Measurements from ENCODE around the gene SLC35B2. TPM values are rescaled to one million over a fixed set of nuclear protein-coding genes. Genes with fewer than 3 reads are reported as not detected.

Gene SLC35B2
- total and polyA plus RNA-seq, 9 donors: 19.7 to 41.0 (median 27.1) TPM

GRCh38 chr6:44264154-44265006 is 7.1 kb upstream of the SLC35B2 start:
- no peaks in the 10 kb centered on the region for H3K9me3 ChIP-seq
- H3K4me1 ChIP-seq (ENCODE audit: insufficient read depth): peaks cover 9% of the 10 kb centered on the region
- H3K4me3 ChIP-seq: peak overlapping the region; percentile 79
- DNase-seq: peak in 1 of 5 donors; percentile 19
- WGBS, 3 donors: 10 to 15% (median 15%) methylated on average over 13 of the region's 13 CpGs
- peak overlapping the region in 1 of 2 donors; percentile 41 for H3K27ac ChIP-seq
- intact Hi-C loops (cut with DNase I): no loop called here
- H3K27me3 ChIP-seq: no peaks in the 10 kb centered on the region
- no peak for TF ChIP-seq POLR2A (IDR thresholded peaks at IDR 0.05)
- no peak for TF ChIP-seq CTCF (IDR thresholded peaks at IDR 0.05)
- TF ChIP-seq EP300 (IDR thresholded peaks at IDR 0.05): no peak
- no peaks in the 10 kb centered on the region for H3K36me3 ChIP-seq

GRCh38 chr6:44263354-44264100 is 6.2 kb upstream of the SLC35B2 start:
- Histone ChIP-seq H3K4me1 (ENCODE audit: insufficient read depth) (peaks cover 9% of the 10 kb centered on the region), H3K27ac (no peak overlapping the region), H3K36me3 (no peaks in the 10 kb centered on the region), H3K27me3 (no peaks in the 10 kb centered on the region), H3K4me3 (no peak overlapping the region), H3K9me3 (no peaks in the 10 kb centered on the region)
- intact Hi-C loops (cut with DNase I): no loop called here
- DNase-seq: no peak
- no peak for TF ChIP-seq EP300 (IDR thresholded peaks at IDR 0.05)
- no peak for TF ChIP-seq CTCF (IDR thresholded peaks at IDR 0.05)
- TF ChIP-seq POLR2A (IDR thresholded peaks at IDR 0.05): no peak
- WGBS, 3 donors: 53 to 63% (median 58%) methylated on average over 9 of the region's 9 CpGs

- no peaks in the 10 kb centered on the region for H3K9me3 ChIP-seq
- H3K27ac ChIP-seq: no peak overlapping the region
- DNase-seq: no peak
- WGBS, 3 donors: 67 to 76% (median 71%) methylated on average over 7 of the region's 7 CpGs
- no peak overlapping the region for H3K4me3 ChIP-seq
- H3K4me1 ChIP-seq (ENCODE audit: insufficient read depth): peaks cover 11% of the 10 kb centered on the region
- H3K36me3 ChIP-seq: no peaks in the 10 kb centered on the region
- TF ChIP-seq EP300 (IDR thresholded peaks at IDR 0.05): no peak
- TF ChIP-seq POLR2A (IDR thresholded peaks at IDR 0.05): no peak
- TF ChIP-seq CTCF (IDR thresholded peaks at IDR 0.05): no peak
- H3K27me3 ChIP-seq: no peaks in the 10 kb centered on the region
- intact Hi-C loops (cut with DNase I): no loop called here
Observed at GRCh38 chr6:44262467-44263353, 5.4 kb upstream of the SLC35B2 start.

- Histone ChIP-seq H3K27ac (no peak overlapping the region), H3K9me3 (no peaks in the 10 kb centered on the region), H3K36me3 (no peaks in the 10 kb centered on the region), H3K4me3 (no peak overlapping the region), H3K4me1 (ENCODE audit: insufficient read depth) (peaks cover 12% of the 10 kb centered on the region), H3K27me3 (no peaks in the 10 kb centered on the region)
- WGBS, 3 donors: 91 to 95% (median 93%) methylated on average over 8 of the region's 8 CpGs
- DNase-seq: no peak
- intact Hi-C loops (cut with DNase I): no loop called here
- TF ChIP-seq POLR2A (IDR thresholded peaks at IDR 0.05): no peak
- TF ChIP-seq EP300 (IDR thresholded peaks at IDR 0.05): no peak
- TF ChIP-seq CTCF (IDR thresholded peaks at IDR 0.05): no peak
Observed at GRCh38 chr6:44261581-44261980, 4.3 kb upstream of the SLC35B2 start.

Measured in ovary (tissue), 9 donors.